Measurements from ENCODE around the gene THADA. TPM values are rescaled to one million over a fixed set of nuclear protein-coding genes. Genes with fewer than 3 reads are reported as not detected.

The THADA gene
- total and polyA plus RNA-seq, 8 donors = 9.4 to 25.1 (median 18.2) TPM

GRCh38 chr2:43265421-43265820, 330.4 kb downstream of the THADA start:
- intact Hi-C loops (cut with DNase I) = no loop called here
- ATAC-seq (no peak), FAIRE-seq (no peak), DNase-seq (no peak)
- H3K36me3 ChIP-seq = no peaks in the 10 kb centered on the region
- no peaks in the 10 kb centered on the region for H3K27me3 ChIP-seq
- H3K4me1 ChIP-seq = no peaks in the 10 kb centered on the region
- H3K27ac ChIP-seq = no peak overlapping the region
- TF ChIP-seq CTCF (IDR thresholded peaks at IDR 0.05) = no peak
- 80 to 82% methylated on average over 9 of the region's 9 CpGs for WGBS, 2 donors
- H3K4me3 ChIP-seq = no peak overlapping the region
- H3K9me3 ChIP-seq = no peaks in the 10 kb centered on the region

GRCh38 chr2:43265001-43265400, 330.8 kb downstream of the THADA start:
- 83 to 91% methylated on average over 5 of the region's 5 CpGs for WGBS, 2 donors
- no peak overlapping the region for H3K27ac ChIP-seq

GRCh38 chr2:43262951-43263350, 332.9 kb downstream of the THADA start:
- no peak for TF ChIP-seq CTCF (IDR thresholded peaks at IDR 0.05)
- FAIRE-seq (no peak), ATAC-seq (no peak), DNase-seq (no peak)
- no peak overlapping the region for H3K27ac ChIP-seq
- intact Hi-C loops (cut with DNase I) = no loop called here
- no peak overlapping the region for H3K4me3 ChIP-seq
- no peaks in the 10 kb centered on the region for H3K27me3 ChIP-seq
- H3K9me3 ChIP-seq = no peaks in the 10 kb centered on the region
- WGBS, 2 donors = 92 to 96% methylated on average over 6 of the region's 6 CpGs
- H3K4me1 ChIP-seq = no peaks in the 10 kb centered on the region
- H3K36me3 ChIP-seq = no peaks in the 10 kb centered on the region

More at GRCh38 chr2:43265001-43265400, 330.8 kb downstream of the THADA start:
- Histone ChIP-seq H3K4me1 (no peaks in the 10 kb centered on the region), H3K36me3 (no peaks in the 10 kb centered on the region), H3K4me3 (no peak overlapping the region), H3K9me3 (no peaks in the 10 kb centered on the region), H3K27me3 (no peaks in the 10 kb centered on the region)
- TF ChIP-seq CTCF (IDR thresholded peaks at IDR 0.05) = no peak
- no peak for ATAC-seq
- intact Hi-C loops (cut with DNase I) = no loop called here
- no peak for DNase-seq
- FAIRE-seq = no peak

- no peak overlapping the region for H3K4me3 ChIP-seq
- FAIRE-seq = no peak
Observed at GRCh38 chr2:43262239-43262638, 333.6 kb downstream of the THADA start.

GRCh38 chr2:43259512-43259911, 336.3 kb downstream of the THADA start:
- Histone ChIP-seq H3K36me3 (no peaks in the 10 kb centered on the region), H3K27me3 (no peaks in the 10 kb centered on the region), H3K4me3 (no peak overlapping the region), H3K27ac (no peak overlapping the region), H3K4me1 (no peaks in the 10 kb centered on the region), H3K9me3 (no peaks in the 10 kb centered on the region)
- FAIRE-seq (no peak), ATAC-seq (no peak), DNase-seq (no peak)
- WGBS, 2 donors = 97 to 100% methylated on average over 1 of the region's 1 CpG
- intact Hi-C loops (cut with DNase I) = no loop called here
- no peak for TF ChIP-seq CTCF (IDR thresholded peaks at IDR 0.05)

More at GRCh38 chr2:43262239-43262638, 333.6 kb downstream of the THADA start:
- Histone ChIP-seq H3K36me3 (no peaks in the 10 kb centered on the region), H3K27ac (no peak overlapping the region), H3K9me3 (no peaks in the 10 kb centered on the region), H3K27me3 (no peaks in the 10 kb centered on the region), H3K4me1 (no peaks in the 10 kb centered on the region)
- ATAC-seq (no peak), DNase-seq (no peak)
- 82 to 90% methylated on average over 1 of the region's 1 CpG for WGBS, 2 donors
- no peak for TF ChIP-seq CTCF (IDR thresholded peaks at IDR 0.05)
- intact Hi-C loops (cut with DNase I) = no loop called here

Data from pancreas (tissue), 10 donors.